ENCODE data around the gene USP17L12.
"Not testable (repeated sequence)": the region's sequence is repeated elsewhere in the genome, so short reads cannot be mapped to it uniquely, and the experiment has no call there.

Gene USP17L12

DNA sequence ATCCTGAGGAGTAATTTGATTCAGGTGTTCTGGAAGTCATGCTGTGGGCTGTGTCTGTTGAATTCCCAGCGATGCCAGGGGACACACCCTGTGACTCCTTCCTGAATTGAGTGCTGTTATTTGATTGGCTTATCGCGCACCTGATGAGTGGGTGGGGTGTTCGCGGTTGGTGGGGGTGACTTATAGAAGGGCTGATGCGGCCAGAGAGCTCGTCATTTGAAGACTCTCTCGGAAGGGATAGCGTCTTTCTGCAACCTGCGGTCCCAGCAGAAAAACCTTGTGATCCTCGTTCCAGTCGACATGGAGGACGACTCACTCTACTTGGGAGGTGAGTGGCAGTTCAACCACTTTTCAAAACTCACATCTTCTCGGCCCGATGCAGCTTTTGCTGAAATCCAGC is 37.9 kb downstream of the USP17L12 start, which contains the start of gene USP17L20:
USP17L20 (plus strand) TSS at position 301 of the 400 bp plus-strand sequence; CDS start at position 301, 0 bp downstream.
- H3K4me3 ChIP-seq (ENCODE audit: insufficient read length, low read depth); DNase-seq (ENCODE audit: low read depth, low spot score); H3K36me3 ChIP-seq (ENCODE audit: insufficient read depth, insufficient read length, low read length); H3K9me3 ChIP-seq (ENCODE audit: insufficient read depth, low read length); H3K27me3 ChIP-seq (ENCODE audit: insufficient read depth, insufficient read length); H3K4me1 ChIP-seq (ENCODE audit: insufficient read depth, insufficient read length); H3K9ac ChIP-seq (ENCODE audit: insufficient read length, low read depth): not testable (repeated sequence)

DNA sequence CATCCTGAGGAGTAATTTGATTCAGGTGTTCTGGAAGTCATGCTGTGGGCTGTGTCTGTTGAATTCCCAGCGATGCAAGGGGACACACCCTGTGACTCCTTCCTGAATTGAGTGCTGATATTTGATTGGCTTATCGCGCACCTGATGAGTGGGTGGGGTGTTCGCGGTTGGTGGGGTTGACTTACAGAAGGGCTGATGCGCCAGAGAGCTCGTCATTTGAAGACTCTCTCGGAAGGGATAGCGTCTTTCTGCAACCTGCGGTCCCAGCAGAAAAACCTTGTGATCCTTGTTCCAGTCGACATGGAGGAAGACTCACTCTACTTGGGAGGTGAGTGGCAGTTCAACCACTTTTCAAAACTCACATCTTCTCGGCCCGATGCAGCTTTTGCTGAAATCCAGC is 42.6 kb downstream of the USP17L12 start, which contains the start of gene USP17L21:
USP17L21 (plus strand) TSS at position 301 of the 400 bp plus-strand sequence; CDS start at position 301, 0 bp downstream.
- DNase-seq (ENCODE audit: low read depth, low spot score); H3K4me3 ChIP-seq (ENCODE audit: insufficient read length, low read depth); H3K9me3 ChIP-seq (ENCODE audit: insufficient read depth, low read length); H3K4me1 ChIP-seq (ENCODE audit: insufficient read depth, insufficient read length); H3K36me3 ChIP-seq (ENCODE audit: insufficient read depth, insufficient read length, low read length); H3K27me3 ChIP-seq (ENCODE audit: insufficient read depth, insufficient read length); H3K9ac ChIP-seq (ENCODE audit: insufficient read length, low read depth): not testable (repeated sequence)

DNA sequence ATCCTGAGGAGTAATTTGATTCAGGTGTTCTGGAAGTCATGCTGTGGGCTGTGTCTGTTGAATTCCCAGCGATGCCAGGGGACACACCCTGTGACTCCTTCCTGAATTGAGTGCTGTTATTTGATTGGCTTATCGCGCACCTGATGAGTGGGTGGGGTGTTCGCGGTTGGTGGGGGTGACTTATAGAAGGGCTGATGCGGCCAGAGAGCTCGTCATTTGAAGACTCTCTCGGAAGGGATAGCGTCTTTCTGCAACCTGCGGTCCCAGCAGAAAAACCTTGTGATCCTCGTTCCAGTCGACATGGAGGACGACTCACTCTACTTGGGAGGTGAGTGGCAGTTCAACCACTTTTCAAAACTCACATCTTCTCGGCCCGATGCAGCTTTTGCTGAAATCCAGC is 47.4 kb downstream of the USP17L12 start, which contains the start of gene USP17L22:
USP17L22 (plus strand) TSS at position 301 of the 400 bp plus-strand sequence; CDS start at position 301, 0 bp downstream.
- not testable (repeated sequence) for H3K36me3 ChIP-seq (ENCODE audit: insufficient read depth, insufficient read length, low read length); DNase-seq (ENCODE audit: low read depth, low spot score); H3K4me1 ChIP-seq (ENCODE audit: insufficient read depth, insufficient read length); H3K9me3 ChIP-seq (ENCODE audit: insufficient read depth, low read length); H3K9ac ChIP-seq (ENCODE audit: insufficient read length, low read depth); H3K4me3 ChIP-seq (ENCODE audit: insufficient read length, low read depth); H3K27me3 ChIP-seq (ENCODE audit: insufficient read depth, insufficient read length)

Measured in NT2/D1 (cell line).